Calu3 (cell line): ENCODE measurements around the gene BBX. TPM values are rescaled to one million over a fixed set of nuclear protein-coding genes. Genes with fewer than 3 reads are reported as not detected.

Experiments
- BruUV-seq: library from RNA; stranded (reverse); fragments of 400-500 nt; replicated peaks from 2 replicates; lab custom pipeline; 2021; lab: Mats Ljungman, UMichigan
- CTCF ChIA-PET: fragments of 300-600 bp; sonication (Branson Sonifier 250); formaldehyde crosslinking; loops from one replicate; lab custom pipeline; 2022; ENCODE audit warnings: antibody characterized with exemption; lab: Charles Lee
- DNase-seq: peaks from one replicate; pipeline ENCODE4 v3.0.0; 2022
- H3K27ac Mint-ChIP-seq: one replicate; pipeline ENCODE4 v1.8.0; 2022; ENCODE audit warnings: mixed read lengths; ENCODE audit not compliant: unreplicated experiment
- H3K27me3 Mint-ChIP-seq: one replicate; pipeline ENCODE4 v1.8.0; 2022; ENCODE audit warnings: mixed read lengths; ENCODE audit not compliant: unreplicated experiment
- H3K36me3 Mint-ChIP-seq: one replicate; pipeline ENCODE4 v1.8.0; 2022; ENCODE audit warnings: mild to moderate bottlenecking, moderate library complexity, mixed read lengths; ENCODE audit not compliant: insufficient read depth, unreplicated experiment
- H3K4me1 Mint-ChIP-seq: one replicate; pipeline ENCODE4 v1.8.0; 2022; ENCODE audit warnings: mild to moderate bottlenecking, low read depth, mixed read lengths; ENCODE audit not compliant: unreplicated experiment
- H3K4me3 Mint-ChIP-seq: one replicate; pipeline ENCODE4 v1.8.0; 2022; ENCODE audit warnings: mild to moderate bottlenecking, low read depth, moderate library complexity, mixed read lengths; ENCODE audit not compliant: unreplicated experiment
- H3K9me3 Mint-ChIP-seq: one replicate; pipeline ENCODE4 v1.8.0; 2022; ENCODE audit warnings: low read depth, mixed read lengths; ENCODE audit not compliant: unreplicated experiment
- CTCF ChIP-seq: fragments of 200-600 bp; IDR thresholded peaks from one replicate; pipeline ENCODE4 v1.8.0; 2022; ENCODE audit warnings: antibody characterized with exemption; ENCODE audit not compliant: unreplicated experiment
- intact Hi-C: fragments of 100-400 bp; cut with micrococcal nuclease; formaldehyde crosslinking; loops from one replicate; pipeline ENCODE4 v1.10.0; 2022; ENCODE audit not compliant: unreplicated experiment
- total RNA-seq: library from RNA; stranded (reverse); gene quantifications from 2 replicates; pipeline ENCODE4 v1.2.3, GENCODE V29; 2022

The BBX gene
- total RNA-seq, 1 experiment from 2014 or later = 66.9 TPM

- Mint-ChIP-seq H3K27me3 (peaks cover 14% of the 10 kb centered on the region), H3K4me3 (no peak overlapping the region), H3K36me3 (no peaks in the 10 kb centered on the region), H3K27ac (no peak overlapping the region), H3K4me1 (peaks cover 4% of the 10 kb centered on the region), H3K9me3 (peaks cover 1% of the 10 kb centered on the region)
- no TSS peak for BruUV-seq
- no peak for TF ChIP-seq CTCF
- DNase-seq = no peak
- intact Hi-C loops = no loop called here
- CTCF ChIA-PET = no interaction called here
Measured at GRCh38 chr3:107818025-107818424, 295.3 kb downstream of the BBX start.

- no peaks in the 10 kb centered on the region for H3K36me3 Mint-ChIP-seq
- peaks cover 3% of the 10 kb centered on the region for H3K9me3 Mint-ChIP-seq
- intact Hi-C loops = no loop called here
- peaks cover 14% of the 10 kb centered on the region for H3K27me3 Mint-ChIP-seq
- no peaks in the 10 kb centered on the region for H3K4me1 Mint-ChIP-seq
- no peak overlapping the region for H3K27ac Mint-ChIP-seq
- CTCF ChIA-PET = interaction anchor here (1.0 kb wide), 1 partner anchor 9 kb away, joined by 3 read pairs; no protein-coding TSS in a partner anchor
- TF ChIP-seq CTCF = no peak
- BruUV-seq = no TSS peak
- DNase-seq = no peak
- H3K4me3 Mint-ChIP-seq = no peak overlapping the region
Measured at GRCh38 chr3:107819656-107820055, 296.9 kb downstream of the BBX start.

GRCh38 chr3:107822308-107822707 is 299.5 kb downstream of the BBX start:
- CTCF ChIA-PET = no interaction called here
- no peaks in the 10 kb centered on the region for H3K36me3 Mint-ChIP-seq
- intact Hi-C loops = no loop called here
- no peaks in the 10 kb centered on the region for H3K4me1 Mint-ChIP-seq
- H3K27me3 Mint-ChIP-seq = peaks cover 14% of the 10 kb centered on the region
- peaks cover 3% of the 10 kb centered on the region for H3K9me3 Mint-ChIP-seq
- no peak for DNase-seq
- H3K27ac Mint-ChIP-seq = no peak overlapping the region
- TF ChIP-seq CTCF = no peak
- H3K4me3 Mint-ChIP-seq = no peak overlapping the region
- no TSS peak for BruUV-seq

GRCh38 chr3:107824822-107825371 is 302.1 kb downstream of the BBX start:
- intact Hi-C loops = no loop called here
- no TSS peak for BruUV-seq

More at GRCh38 chr3:107824822-107825371, 302.1 kb downstream of the BBX start:
- TF ChIP-seq CTCF = no peak
- Mint-ChIP-seq H3K9me3 (peaks cover 3% of the 10 kb centered on the region), H3K27ac (no peak overlapping the region), H3K4me3 (no peak overlapping the region), H3K27me3 (peaks cover 14% of the 10 kb centered on the region), H3K4me1 (no peaks in the 10 kb centered on the region), H3K36me3 (no peaks in the 10 kb centered on the region)
- CTCF ChIA-PET = no interaction called here
- DNase-seq = no peak
